ENCODE results near the gene PIGR.

Gene PIGR

GRCh38 chr1:206892351-206892984 lies 53.8 kb downstream of the PIGR start:
- no peak for DNase-seq (ENCODE audit: low read depth in 2 of 2, low spot score in 1 of 2)

- DNase-seq (ENCODE audit: low read depth in 2 of 2, low spot score in 1 of 2) = no peak
Observed at GRCh38 chr1:206891412-206891811, 54.9 kb downstream of the PIGR start.

- no peak for DNase-seq (ENCODE audit: low read depth in 2 of 2, low spot score in 1 of 2)
Observed at GRCh38 chr1:206890125-206891060, 55.9 kb downstream of the PIGR start.

GRCh38 chr1:206887701-206888100 lies 58.6 kb downstream of the PIGR start:
- DNase-seq (ENCODE audit: low read depth in 2 of 2, low spot score in 1 of 2) = no peak

- DNase-seq (ENCODE audit: low read depth in 2 of 2, low spot score in 1 of 2) = no peak
Observed at GRCh38 chr1:206886831-206887230, 59.4 kb downstream of the PIGR start.

GRCh38 chr1:206885341-206886060 lies 60.8 kb downstream of the PIGR start:
- no peak for DNase-seq (ENCODE audit: low read depth in 2 of 2, low spot score in 1 of 2)

GRCh38 chr1:206883876-206884275 lies 62.4 kb downstream of the PIGR start:
- DNase-seq (ENCODE audit: low read depth in 2 of 2, low spot score in 1 of 2) = no peak

GRCh38 chr1:206883160-206883559 lies 63.1 kb downstream of the PIGR start:
- no peak for DNase-seq (ENCODE audit: low read depth in 2 of 2, low spot score in 1 of 2)

- DNase-seq (ENCODE audit: low read depth in 2 of 2, low spot score in 1 of 2) = no peak
Observed at GRCh38 chr1:206882555-206882954, 63.7 kb downstream of the PIGR start.

- DNase-seq (ENCODE audit: low read depth in 2 of 2, low spot score in 1 of 2) = no peak
Observed at GRCh38 chr1:206880314-206880713, 66.0 kb downstream of the PIGR start.
